ENCODE results near the gene FBXL17.

Gene FBXL17

GRCh38 chr5:107930891-107931290 is 451.0 kb downstream of the FBXL17 start:
- DNase-seq (ENCODE audit: low spot score), result no peak
- WGBS, 2 donors (ENCODE audit: extremely low coverage in 2 of 2, insufficient read length in 2 of 2, insufficient replicate concordance in 1 of 2), result no CpG with 5 or more reads among the region's 1 CpG

GRCh38 chr5:107930092-107930491 is 451.8 kb downstream of the FBXL17 start:
- no peak for DNase-seq (ENCODE audit: low spot score)
- WGBS, 2 donors (ENCODE audit: extremely low coverage in 2 of 2, insufficient read length in 2 of 2, insufficient replicate concordance in 1 of 2), result no CpG with 5 or more reads among the region's 3 CpGs

More at GRCh38 chr5:107930891-107931290, 451.0 kb downstream of the FBXL17 start:
- Histone ChIP-seq H2BK15ac (ENCODE audit: low read length) (no peak overlapping the region), H3K79me1 (ENCODE audit: low read depth, low read length) (no peaks in the 10 kb centered on the region), H4K8ac (ENCODE audit: low read depth, low read length) (no peak overlapping the region), H2AFZ (ENCODE audit: low read length) (no peak overlapping the region), H3K4ac (ENCODE audit: low read length) (no peak overlapping the region), H3K27ac (replicated peaks; ENCODE audit: low read length) (no peak overlapping the region), H2BK5ac (ENCODE audit: low read length) (no peak overlapping the region), H3K9me3 (replicated peaks in 1 of 2; ENCODE audit: control insufficient read depth in 2 of 2, insufficient read depth in 1 of 2, low read depth in 1 of 2, low read length in 2 of 2) (no peaks in the 10 kb centered on the region), H3K4me1 (ENCODE audit: control insufficient read depth in 2 of 2, insufficient read depth in 1 of 2, low read depth in 1 of 2, low read length in 2 of 2) (peaks cover 5 to 23% of the 10 kb centered on the region in 2 donors), H2BK12ac (ENCODE audit: low read length) (no peak overlapping the region), H3K27me3 (ENCODE audit: control insufficient read depth in 3 of 3, insufficient read depth in 3 of 3, low read depth in 1 of 3, low read length in 3 of 3) (no peaks in the 10 kb centered on the region), H3K23ac (ENCODE audit: low read depth, low read length, poor library complexity) (no peak overlapping the region), H4K91ac (ENCODE audit: low read depth, low read length, poor library complexity) (no peak overlapping the region), H3K4me2 (ENCODE audit: insufficient read depth, low read length, poor library complexity, severe bottlenecking) (no peak overlapping the region), H3K18ac (ENCODE audit: low read length) (no peak overlapping the region), H3K4me3 (ENCODE audit: low read length in 2 of 2) (no peak overlapping the region), H2AK5ac (ENCODE audit: low read depth, low read length) (no peak overlapping the region), H2BK120ac (ENCODE audit: low read depth, low read length) (no peak overlapping the region), H3K9ac (ENCODE audit: low read depth, low read length, poor library complexity) (no peak overlapping the region), H3K36me3 (replicated peaks in 1 of 2; ENCODE audit: control insufficient read depth in 2 of 2, insufficient read depth in 2 of 2, low read length in 2 of 2) (no peaks in the 10 kb centered on the region), H3K14ac (ENCODE audit: low read length) (no peak overlapping the region)

GRCh38 chr5:107929080-107929479 is 452.8 kb downstream of the FBXL17 start:
- Histone ChIP-seq H3K4ac (ENCODE audit: low read length) (no peak overlapping the region), H3K14ac (ENCODE audit: low read length) (no peak overlapping the region), H2BK15ac (ENCODE audit: low read length) (no peak overlapping the region), H3K4me2 (ENCODE audit: insufficient read depth, low read length, poor library complexity, severe bottlenecking) (no peak overlapping the region), H4K91ac (ENCODE audit: low read depth, low read length, poor library complexity) (no peak overlapping the region), H3K9ac (ENCODE audit: low read depth, low read length, poor library complexity) (no peak overlapping the region), H3K27ac (replicated peaks; ENCODE audit: low read length) (no peak overlapping the region), H3K36me3 (replicated peaks in 1 of 2; ENCODE audit: control insufficient read depth in 2 of 2, insufficient read depth in 2 of 2, low read length in 2 of 2) (no peaks in the 10 kb centered on the region), H3K9me3 (replicated peaks in 1 of 2; ENCODE audit: control insufficient read depth in 2 of 2, insufficient read depth in 1 of 2, low read depth in 1 of 2, low read length in 2 of 2) (no peaks in the 10 kb centered on the region), H3K18ac (ENCODE audit: low read length) (no peak overlapping the region), H3K4me3 (ENCODE audit: low read length in 2 of 2) (no peak overlapping the region), H2AK5ac (ENCODE audit: low read depth, low read length) (no peak overlapping the region), H2AFZ (ENCODE audit: low read length) (no peak overlapping the region), H3K27me3 (ENCODE audit: control insufficient read depth in 3 of 3, insufficient read depth in 3 of 3, low read depth in 1 of 3, low read length in 3 of 3) (no peaks in the 10 kb centered on the region), H3K4me1 (ENCODE audit: control insufficient read depth in 2 of 2, insufficient read depth in 1 of 2, low read depth in 1 of 2, low read length in 2 of 2) (peaks cover 7% of the 10 kb centered on the region in 2 donors), H4K8ac (ENCODE audit: low read depth, low read length) (no peak overlapping the region), H2BK12ac (ENCODE audit: low read length) (no peak overlapping the region), H3K23ac (ENCODE audit: low read depth, low read length, poor library complexity) (no peak overlapping the region), H2BK120ac (ENCODE audit: low read depth, low read length) (no peak overlapping the region), H3K79me1 (ENCODE audit: low read depth, low read length) (no peaks in the 10 kb centered on the region), H2BK5ac (ENCODE audit: low read length) (no peak overlapping the region)
- DNase-seq (ENCODE audit: low spot score), result no peak

More at GRCh38 chr5:107930092-107930491, 451.8 kb downstream of the FBXL17 start:
- Histone ChIP-seq H3K18ac (ENCODE audit: low read length) (no peak overlapping the region), H3K4me2 (ENCODE audit: insufficient read depth, low read length, poor library complexity, severe bottlenecking) (no peak overlapping the region), H3K4me3 (ENCODE audit: low read length in 2 of 2) (no peak overlapping the region), H3K14ac (ENCODE audit: low read length) (no peak overlapping the region), H2AFZ (ENCODE audit: low read length) (no peak overlapping the region), H2BK5ac (ENCODE audit: low read length) (no peak overlapping the region), H3K36me3 (replicated peaks in 1 of 2; ENCODE audit: control insufficient read depth in 2 of 2, insufficient read depth in 2 of 2, low read length in 2 of 2) (no peaks in the 10 kb centered on the region), H4K8ac (ENCODE audit: low read depth, low read length) (no peak overlapping the region), H2BK12ac (ENCODE audit: low read length) (no peak overlapping the region), H3K23ac (ENCODE audit: low read depth, low read length, poor library complexity) (no peak overlapping the region), H3K9ac (ENCODE audit: low read depth, low read length, poor library complexity) (no peak overlapping the region), H2BK15ac (ENCODE audit: low read length) (no peak overlapping the region), H3K27me3 (ENCODE audit: control insufficient read depth in 3 of 3, insufficient read depth in 3 of 3, low read depth in 1 of 3, low read length in 3 of 3) (no peaks in the 10 kb centered on the region), H3K79me1 (ENCODE audit: low read depth, low read length) (no peaks in the 10 kb centered on the region), H3K27ac (replicated peaks; ENCODE audit: low read length) (no peak overlapping the region), H2BK120ac (ENCODE audit: low read depth, low read length) (no peak overlapping the region), H3K4ac (ENCODE audit: low read length) (no peak overlapping the region), H2AK5ac (ENCODE audit: low read depth, low read length) (no peak overlapping the region), H4K91ac (ENCODE audit: low read depth, low read length, poor library complexity) (no peak overlapping the region), H3K4me1 (ENCODE audit: control insufficient read depth in 2 of 2, insufficient read depth in 1 of 2, low read depth in 1 of 2, low read length in 2 of 2) (peaks cover 7 to 17% of the 10 kb centered on the region in 2 donors), H3K9me3 (replicated peaks in 1 of 2; ENCODE audit: control insufficient read depth in 2 of 2, insufficient read depth in 1 of 2, low read depth in 1 of 2, low read length in 2 of 2) (no peaks in the 10 kb centered on the region)

- H3K79me1 ChIP-seq (ENCODE audit: low read depth, low read length), result no peaks in the 10 kb centered on the region
- no peak overlapping the region for H4K91ac ChIP-seq (ENCODE audit: low read depth, low read length, poor library complexity)
- H2AK5ac ChIP-seq (ENCODE audit: low read depth, low read length), result no peak overlapping the region
- H4K8ac ChIP-seq (ENCODE audit: low read depth, low read length), result no peak overlapping the region
- H3K27ac ChIP-seq (replicated peaks; ENCODE audit: low read length), result no peak overlapping the region
- H3K14ac ChIP-seq (ENCODE audit: low read length), result no peak overlapping the region
- H3K4me2 ChIP-seq (ENCODE audit: insufficient read depth, low read length, poor library complexity, severe bottlenecking), result no peak overlapping the region
- no peak overlapping the region for H3K4ac ChIP-seq (ENCODE audit: low read length)
- no peak overlapping the region for H2AFZ ChIP-seq (ENCODE audit: low read length)
- no peaks in the 10 kb centered on the region for H3K27me3 ChIP-seq (ENCODE audit: control insufficient read depth in 3 of 3, insufficient read depth in 3 of 3, low read depth in 1 of 3, low read length in 3 of 3)
- no peak overlapping the region for H3K4me3 ChIP-seq (ENCODE audit: low read length in 2 of 2)
- no peak overlapping the region for H2BK5ac ChIP-seq (ENCODE audit: low read length)
- no peak overlapping the region for H3K9ac ChIP-seq (ENCODE audit: low read depth, low read length, poor library complexity)
- no peak for DNase-seq (ENCODE audit: low spot score)
- no CpG with 5 or more reads among the region's 1 CpG for WGBS, 2 donors (ENCODE audit: extremely low coverage in 2 of 2, insufficient read length in 2 of 2, insufficient replicate concordance in 1 of 2)
- no peak overlapping the region for H2BK15ac ChIP-seq (ENCODE audit: low read length)
- no peak overlapping the region for H3K18ac ChIP-seq (ENCODE audit: low read length)
- no peak overlapping the region for H2BK12ac ChIP-seq (ENCODE audit: low read length)
- peaks cover 0 to 5% of the 10 kb centered on the region in 2 donors for H3K4me1 ChIP-seq (ENCODE audit: control insufficient read depth in 2 of 2, insufficient read depth in 1 of 2, low read depth in 1 of 2, low read length in 2 of 2)
- no peak overlapping the region for H2BK120ac ChIP-seq (ENCODE audit: low read depth, low read length)
- H3K36me3 ChIP-seq (replicated peaks in 1 of 2; ENCODE audit: control insufficient read depth in 2 of 2, insufficient read depth in 2 of 2, low read length in 2 of 2), result no peaks in the 10 kb centered on the region
- H3K23ac ChIP-seq (ENCODE audit: low read depth, low read length, poor library complexity), result no peak overlapping the region
- no peaks in the 10 kb centered on the region for H3K9me3 ChIP-seq (replicated peaks in 1 of 2; ENCODE audit: control insufficient read depth in 2 of 2, insufficient read depth in 1 of 2, low read depth in 1 of 2, low read length in 2 of 2)
Observed at GRCh38 chr5:107926121-107926520, 455.8 kb downstream of the FBXL17 start.
